Stimulated activated CD8-positive, alpha-beta memory T cell treated with anti-CD3 and anti-CD28 coated beads, Interleukin-7, amount 100 ng/mL, for 4 hours (primary cell): ENCODE data around the gene EXOC3L2.
"Not testable (repeated sequence)": the region's sequence is repeated elsewhere in the genome, so short reads cannot be mapped to it uniquely, and the experiment has no call there.

ENCODE experiments used
- DNase-seq, 2 donors: peaks; one replicate each; pipeline ENCODE4 v3.0.0-alpha.2; 2020; ENCODE audit warnings: low read depth in 2 of 2

Gene EXOC3L2

GRCh38 chr19:45245334-45245787, at the start of gene EXOC3L2:
Gene EXOC3L2 (minus strand): TSS chr19:45245407. CDS start chr19:45239045, 6,362 bp downstream.
- DNase-seq, result no peak

DNA sequence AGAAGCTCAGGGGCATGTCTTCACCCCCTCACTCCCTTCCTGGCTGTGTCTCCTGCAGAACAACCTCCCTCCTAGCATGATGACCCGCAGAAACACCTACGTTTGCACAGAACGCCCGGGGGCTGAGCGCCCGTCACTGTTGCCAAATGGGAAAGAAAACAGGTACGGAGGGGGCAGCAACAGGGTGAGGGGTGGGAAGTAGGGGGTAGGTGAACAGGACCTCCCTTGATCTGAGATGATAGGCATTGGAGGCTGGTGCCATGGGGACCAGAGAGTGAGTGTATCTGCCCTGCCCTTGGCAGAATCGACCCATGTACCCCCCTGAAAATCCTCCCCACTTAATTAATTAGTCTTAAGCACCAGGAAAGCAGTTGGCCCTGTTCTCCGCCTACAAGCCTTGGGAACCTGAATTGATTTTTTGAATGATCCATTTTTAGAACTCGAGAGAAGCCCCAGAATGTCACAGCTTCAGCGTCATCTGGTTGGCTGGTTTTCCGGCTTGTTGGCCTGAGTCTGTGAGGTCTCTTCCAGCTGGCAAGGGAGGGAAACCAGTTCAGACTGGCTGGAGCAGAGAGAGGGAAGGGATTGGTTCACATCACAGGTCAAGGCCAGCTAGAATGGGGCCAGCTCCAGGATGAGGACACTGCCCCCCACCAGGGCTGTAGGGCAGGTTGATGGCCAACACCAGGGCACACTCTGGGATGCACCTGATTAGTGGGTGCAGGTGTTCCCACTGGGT, 49.3 kb upstream of the EXOC3L2 start:
- no peak for DNase-seq

DNA sequence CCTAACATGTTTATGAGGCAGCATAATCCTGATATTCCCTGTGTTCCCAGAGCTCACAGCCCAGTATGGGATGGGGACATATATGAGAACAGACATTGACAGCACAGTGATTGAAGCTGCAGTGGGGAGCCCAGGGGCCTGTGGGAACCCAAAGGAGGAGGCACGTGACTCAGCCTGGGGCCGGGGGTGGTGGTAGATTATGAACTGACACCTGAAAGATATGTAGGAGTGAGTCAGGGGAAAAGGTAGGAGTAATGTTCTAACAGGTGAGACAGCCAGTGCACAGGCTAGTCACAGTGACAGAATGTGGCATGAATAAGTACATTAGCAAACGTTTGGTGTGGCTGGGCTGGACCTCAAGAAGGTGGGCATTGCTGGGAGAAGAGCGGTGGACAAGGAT, 48.5 kb upstream of the EXOC3L2 start:
- DNase-seq, result no peak

DNA sequence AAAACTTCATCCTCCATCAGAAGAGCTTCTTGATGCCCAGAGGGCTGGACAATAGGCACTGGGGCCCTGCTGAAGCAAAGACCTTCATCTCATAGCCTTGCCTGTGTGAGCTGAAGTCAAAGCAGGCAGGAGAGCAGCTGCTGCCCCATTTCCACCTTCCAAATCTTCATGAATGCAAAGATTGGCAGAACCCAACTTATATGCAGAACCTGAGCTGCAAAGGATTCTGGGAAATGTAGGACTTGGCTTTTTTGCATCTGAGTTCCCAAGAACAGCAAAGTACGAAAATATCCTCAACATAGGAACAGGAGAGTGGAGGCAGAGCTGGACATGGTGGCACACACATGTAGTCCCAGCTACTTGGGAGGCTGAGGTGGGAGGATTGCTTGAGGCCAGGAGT, 46.6 kb upstream of the EXOC3L2 start:
- no peak for DNase-seq

DNA sequence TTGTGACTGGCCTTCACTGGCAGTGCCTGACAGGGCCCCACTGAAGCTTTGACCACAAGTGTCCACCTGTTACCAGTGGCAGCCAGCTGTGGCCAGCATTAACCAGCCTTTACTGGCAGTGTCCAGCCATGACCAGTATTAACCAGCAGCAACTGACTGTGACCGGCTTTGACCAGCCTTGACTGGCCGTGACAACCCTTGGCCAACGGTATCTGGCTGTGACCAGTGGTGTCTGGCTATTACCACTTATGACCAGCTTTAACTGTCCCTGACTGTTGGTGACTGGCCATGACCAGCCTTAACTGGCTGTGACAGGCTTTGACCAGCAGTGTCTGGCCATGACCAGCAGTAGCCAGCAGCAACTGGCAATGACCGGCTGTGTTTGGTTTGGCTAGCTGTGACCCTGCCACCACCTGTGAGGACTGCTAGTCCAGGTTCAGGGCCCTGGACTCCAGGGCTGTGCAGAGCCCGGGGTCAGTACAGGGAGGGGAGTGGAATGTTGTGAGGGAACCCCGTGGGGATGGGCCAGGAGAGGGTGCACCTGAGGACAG, 45.2 kb upstream of the EXOC3L2 start:
- no peak for DNase-seq

DNA sequence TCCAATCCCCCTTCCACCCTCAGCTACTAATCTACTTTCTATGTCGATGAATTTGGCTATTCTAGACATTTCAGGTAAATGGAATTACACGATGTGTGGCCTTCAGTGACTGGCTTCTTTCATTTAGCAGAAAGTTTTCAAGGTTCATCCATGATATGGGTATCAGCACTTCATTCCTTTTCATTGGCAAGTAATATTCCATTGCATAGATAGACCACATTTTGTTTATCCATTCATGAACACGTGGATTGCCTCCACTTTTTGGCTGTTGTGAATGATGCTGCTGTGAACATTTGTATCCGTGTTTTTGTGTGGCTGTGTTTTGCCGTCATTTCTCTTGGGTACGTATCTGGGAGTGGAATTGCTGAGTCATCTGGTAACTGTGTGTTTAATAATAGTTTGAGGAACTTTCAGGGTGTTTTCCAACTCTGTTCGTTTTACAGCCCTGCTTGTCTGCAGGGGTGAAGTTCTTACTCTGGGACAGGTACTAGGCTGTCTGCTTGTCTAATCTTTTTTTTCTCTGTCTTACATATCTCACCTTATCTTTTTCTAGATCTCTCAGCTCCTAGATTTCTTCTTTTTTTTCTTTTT, 38.3 kb upstream of the EXOC3L2 start:
- DNase-seq, result no peak

GRCh38 chr19:45280471-45280961, 35.3 kb upstream of the EXOC3L2 start:
- no peak for DNase-seq

DNA sequence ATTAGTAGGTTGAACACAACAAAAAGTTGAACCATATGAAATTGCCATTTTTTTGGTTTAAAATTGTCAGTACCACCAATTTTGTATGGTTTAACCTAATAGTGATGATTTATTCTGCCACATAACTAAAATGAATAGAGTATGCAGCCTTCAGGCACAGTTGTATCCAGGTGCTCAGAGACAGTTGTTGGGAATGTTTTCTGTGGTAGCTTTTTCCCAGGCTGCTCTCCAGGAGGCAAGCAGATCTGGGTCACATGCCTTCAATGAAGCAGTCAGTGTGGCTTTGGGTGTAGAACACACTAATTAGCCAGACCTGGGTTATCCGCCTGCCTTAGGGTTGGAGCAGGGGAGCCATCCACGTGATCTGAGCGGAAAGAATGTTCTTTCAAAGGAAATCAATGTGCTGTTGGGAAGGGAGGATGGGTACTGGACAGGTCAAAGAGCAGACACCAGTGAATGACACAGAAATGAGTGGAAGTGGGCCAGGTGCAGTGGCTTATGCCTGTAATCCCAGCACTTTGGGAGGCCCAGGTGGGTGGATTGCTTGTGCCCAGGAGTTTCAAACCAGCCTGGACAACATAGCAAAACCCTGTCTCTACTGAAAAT, 34.5 kb upstream of the EXOC3L2 start:
- DNase-seq, result no peak

DNA sequence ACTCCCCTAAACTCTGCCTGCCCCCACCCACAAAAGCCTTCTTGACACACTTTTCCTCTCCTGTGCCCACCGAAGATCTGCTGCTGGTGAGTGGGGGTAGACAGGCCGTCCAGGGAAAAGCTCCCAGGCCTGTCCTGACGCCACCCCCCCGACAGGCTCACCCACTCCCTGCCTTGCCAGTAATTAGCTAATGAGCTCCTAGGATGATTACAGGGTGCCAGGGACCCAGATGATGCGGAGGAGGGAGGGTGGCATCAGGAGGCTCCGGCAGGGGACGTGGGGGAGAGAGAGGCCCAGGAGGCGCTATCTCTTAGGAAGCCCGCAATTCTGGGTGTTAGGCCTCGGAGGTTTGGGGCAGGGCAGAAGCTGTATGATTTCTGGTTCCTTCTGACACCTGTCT, 32.9 kb upstream of the EXOC3L2 start:
- DNase-seq, result no peak

- no peak for DNase-seq
Observed at GRCh38 chr19:45276284-45276687, 31.1 kb upstream of the EXOC3L2 start.

GRCh38 chr19:45275370-45275971, 30.3 kb upstream of the EXOC3L2 start:
- no peak for DNase-seq

DNA sequence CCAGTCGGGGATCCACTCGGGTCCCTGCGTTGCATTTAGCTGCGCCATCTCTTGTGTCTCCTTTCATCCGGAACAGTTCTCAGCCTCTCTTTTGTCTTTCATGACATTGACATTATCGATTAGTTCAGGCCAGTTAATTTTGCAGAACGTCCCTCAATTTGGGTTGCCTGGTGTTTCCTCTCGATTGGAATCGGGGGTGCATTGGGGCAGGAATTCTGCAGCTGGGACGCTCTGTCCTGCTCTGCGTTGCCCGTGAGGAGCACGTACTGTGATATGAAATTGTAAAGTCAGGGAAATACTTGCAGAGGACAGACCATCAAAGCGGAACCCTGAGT, 28.3 kb upstream of the EXOC3L2 start:
- no peak for DNase-seq

DNA sequence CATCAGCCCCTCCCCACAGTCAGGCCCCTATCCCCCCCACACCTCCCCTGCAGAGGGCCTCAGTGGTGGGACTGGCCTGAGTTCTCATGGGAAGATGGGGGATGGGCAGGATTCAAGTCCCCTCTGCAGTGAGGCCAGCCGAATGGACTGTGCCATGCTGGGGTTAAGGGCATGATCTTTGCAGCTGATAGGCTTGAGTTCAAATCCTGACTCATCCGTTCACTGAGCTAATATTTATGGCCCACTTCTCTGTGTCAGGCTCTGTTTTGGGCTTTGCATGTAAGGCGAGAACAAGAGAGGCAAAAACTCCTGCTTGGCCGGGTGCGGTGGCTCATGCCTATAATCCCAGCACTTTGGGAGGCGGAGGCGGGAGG, 26.5 kb upstream of the EXOC3L2 start:
- no peak for DNase-seq

GRCh38 chr19:45271098-45271734, 26.0 kb upstream of the EXOC3L2 start:
- DNase-seq, result no peak

DNA sequence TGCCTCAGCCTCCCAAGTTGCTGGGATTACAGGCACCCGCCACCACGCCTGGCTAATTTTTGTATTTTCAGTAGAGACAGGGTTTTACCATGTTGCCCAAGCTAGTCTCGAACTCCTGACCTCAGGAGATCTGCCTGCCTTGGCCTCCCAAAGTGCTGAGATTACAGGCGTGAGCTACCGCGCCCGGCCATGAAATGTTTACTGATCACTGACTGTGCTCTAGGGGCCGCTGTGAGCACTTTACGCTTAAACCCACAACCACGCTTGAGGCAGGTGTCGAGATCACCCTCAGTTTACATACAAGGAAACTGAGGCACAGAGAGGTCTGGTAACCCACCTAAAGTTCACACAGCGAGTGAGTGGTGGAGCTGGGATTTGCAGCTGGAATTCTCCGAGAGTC, 24.7 kb upstream of the EXOC3L2 start:
- not testable (repeated sequence) for DNase-seq

DNA sequence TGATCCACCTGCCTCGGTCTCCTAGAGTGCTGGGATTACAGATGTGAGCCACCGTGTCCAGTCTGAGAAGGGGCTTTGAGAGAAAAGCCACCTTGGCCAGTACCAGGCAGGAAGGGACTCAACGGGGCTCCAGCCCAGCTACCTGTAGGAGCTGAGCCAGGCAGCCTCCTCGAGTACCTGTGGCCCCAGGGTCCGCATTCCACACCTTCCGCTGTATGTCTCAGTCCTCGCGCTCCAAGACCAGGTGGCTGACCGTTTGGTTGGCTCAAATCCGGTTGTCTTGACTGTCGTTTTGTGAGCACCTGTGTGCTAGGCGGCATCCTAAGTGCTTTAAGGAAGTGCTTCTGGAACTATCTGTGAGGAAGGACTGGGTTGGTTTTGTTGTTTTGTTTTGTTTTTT, 22.1 kb upstream of the EXOC3L2 start:
- no peak for DNase-seq

DNA sequence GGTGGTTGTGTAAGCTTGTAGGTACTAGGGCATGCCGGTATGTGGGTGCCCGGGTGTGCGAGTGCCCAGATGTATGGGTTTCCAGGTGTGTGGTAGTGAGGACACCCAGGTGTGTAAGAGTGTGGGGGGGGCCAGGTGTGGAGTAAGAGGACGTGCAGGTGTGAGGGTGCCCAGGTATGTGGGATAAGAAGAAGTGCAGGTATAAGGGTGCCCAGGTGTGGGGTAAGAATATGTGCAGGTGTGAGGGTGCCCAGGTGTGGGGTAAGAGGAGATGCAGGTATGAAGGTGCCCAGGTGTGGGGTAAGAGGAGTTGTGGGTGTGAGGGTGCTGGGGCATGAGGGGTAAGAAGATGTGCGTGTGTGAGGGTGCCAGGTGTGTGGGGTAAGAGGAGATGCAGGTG, 20.2 kb upstream of the EXOC3L2 start:
- DNase-seq, result no peak

DNA sequence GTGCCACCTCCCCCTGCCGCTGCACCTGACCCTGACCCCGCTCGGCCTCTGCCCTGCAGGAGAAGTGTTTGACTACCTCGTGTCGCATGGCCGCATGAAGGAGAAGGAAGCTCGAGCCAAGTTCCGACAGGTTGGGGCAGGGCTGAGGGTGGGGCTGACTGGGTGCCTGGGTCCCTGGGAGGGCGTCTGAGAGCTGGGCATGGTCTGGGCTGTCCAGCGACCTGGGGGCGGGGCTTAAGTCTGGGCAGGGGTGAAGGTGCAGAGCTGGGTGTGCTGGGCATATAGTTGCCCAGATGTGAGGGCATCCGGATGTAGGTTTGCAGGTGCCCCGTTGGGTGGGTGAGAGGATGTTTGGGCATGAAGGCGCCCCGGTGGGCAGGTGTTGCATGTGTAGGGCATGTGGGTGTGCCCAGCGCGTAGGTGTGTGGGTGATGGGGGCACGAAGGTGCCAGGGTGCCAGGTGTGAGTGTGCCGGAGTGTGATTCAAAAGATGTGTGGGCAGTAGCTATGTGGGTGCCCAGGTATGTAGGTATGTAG, 19.6 kb upstream of the EXOC3L2 start:
- no peak for DNase-seq

- DNase-seq, result no peak
Observed at GRCh38 chr19:45263013-45263412, 17.8 kb upstream of the EXOC3L2 start.

- DNase-seq, result no peak
Observed at GRCh38 chr19:45262570-45262969, 17.4 kb upstream of the EXOC3L2 start.

- DNase-seq, result no peak
Observed at GRCh38 chr19:45258862-45259261, 13.7 kb upstream of the EXOC3L2 start.

DNA sequence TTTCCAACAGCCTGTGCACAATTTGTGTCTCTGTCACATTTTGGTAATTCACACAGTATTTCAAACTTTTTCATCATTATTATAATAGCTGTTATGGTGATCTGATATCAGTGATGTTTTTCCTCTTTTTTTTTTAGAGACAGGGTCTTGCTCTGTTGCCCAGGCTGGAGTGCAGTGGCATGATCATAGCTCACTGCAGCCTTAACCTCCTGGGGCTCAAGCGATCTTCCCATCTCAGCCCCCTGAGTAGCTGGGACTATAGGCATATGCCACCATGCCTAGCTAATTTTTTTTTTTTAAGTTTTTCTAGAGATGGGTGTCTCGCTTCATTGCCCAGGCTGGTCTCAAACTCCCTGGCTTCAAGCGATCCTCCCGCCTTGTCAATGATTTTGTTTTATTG, 11.6 kb upstream of the EXOC3L2 start:
- no peak for DNase-seq
